T-helper 2 cell treated with Interferon-gamma antibody and Interleukin-4, amounts not matched to agents 100 ng/mL and 5 ng/mL, for 36 hours (primary cell): Measurements from ENCODE around the gene ATXN7L1. TPM values are rescaled to one million over a fixed set of nuclear protein-coding genes. Genes with fewer than 3 reads are reported as not detected.

Experiments
- intact Hi-C: fragments of 100-400 bp; cut with micrococcal nuclease; formaldehyde crosslinking; loops from one replicate; pipeline ENCODE4 v1.15.1; 2023
- total RNA-seq: library from RNA; stranded (reverse); gene quantifications from 2 replicates; pipeline ENCODE4 v1.2.3, GENCODE V29; 2022

ATXN7L1 gene
- total RNA-seq: 21.6 and 23.1 TPM in 2 replicates

DNA sequence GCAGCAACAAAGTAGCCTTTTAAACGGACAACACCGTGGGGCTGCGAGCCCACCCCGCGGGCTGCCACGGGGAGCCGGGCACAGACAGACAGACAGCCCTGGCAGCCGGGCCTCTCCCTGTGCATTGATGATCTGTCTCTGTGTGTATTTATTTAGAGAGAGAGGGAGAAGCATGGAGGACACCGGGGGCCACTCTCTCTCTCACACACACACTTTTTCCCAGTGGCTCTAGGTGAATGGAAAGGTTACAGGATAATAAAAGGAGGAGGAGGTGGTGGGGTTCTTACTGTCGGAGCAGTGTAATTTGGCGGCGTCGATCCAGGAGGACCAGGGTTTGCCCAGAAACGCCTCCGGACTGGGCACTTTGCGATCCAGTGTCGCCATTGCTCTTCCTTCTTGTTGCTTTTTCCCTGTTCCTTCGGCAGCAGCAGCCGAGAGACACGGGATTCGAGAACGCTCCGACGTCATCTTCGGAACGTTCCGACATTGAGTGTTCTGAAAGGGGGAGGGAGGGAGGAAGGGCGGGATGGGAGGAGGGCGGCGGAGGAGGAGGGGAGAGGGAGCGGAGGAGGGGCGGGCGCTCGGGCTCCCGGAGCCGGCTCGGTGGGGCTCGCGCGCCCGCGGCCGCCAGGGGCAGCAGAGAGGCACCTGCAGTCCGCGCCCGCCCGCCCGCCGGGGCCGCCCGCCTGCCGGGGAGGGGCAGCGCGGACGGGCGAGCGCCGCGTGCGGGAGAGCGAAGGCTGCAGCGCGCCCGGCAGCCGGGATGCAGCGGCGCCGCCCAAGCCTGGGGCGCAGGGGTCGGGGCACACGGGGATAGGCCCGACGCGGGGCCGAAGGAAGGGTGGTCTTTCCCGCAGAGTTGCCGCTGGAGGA is at the start of gene ATXN7L1:
Gene ATXN7L1 (minus strand): TSS at position 509 of the 873 bp plus-strand sequence. CDS start 41 bp downstream, at position 468.
- intact Hi-C loops: loop anchor here (1.0 to 10.0 kb wide), 9 partner anchors 27 to 248 kb away; no protein-coding TSS in a partner anchor

- intact Hi-C loops: loop anchor here (5.0 to 10.0 kb wide), 2 partner anchors 99 to 226 kb away; no protein-coding TSS in a partner anchor
Measured at GRCh38 chr7:105926131-105926530, 49.7 kb upstream of the ATXN7L1 start.

DNA sequence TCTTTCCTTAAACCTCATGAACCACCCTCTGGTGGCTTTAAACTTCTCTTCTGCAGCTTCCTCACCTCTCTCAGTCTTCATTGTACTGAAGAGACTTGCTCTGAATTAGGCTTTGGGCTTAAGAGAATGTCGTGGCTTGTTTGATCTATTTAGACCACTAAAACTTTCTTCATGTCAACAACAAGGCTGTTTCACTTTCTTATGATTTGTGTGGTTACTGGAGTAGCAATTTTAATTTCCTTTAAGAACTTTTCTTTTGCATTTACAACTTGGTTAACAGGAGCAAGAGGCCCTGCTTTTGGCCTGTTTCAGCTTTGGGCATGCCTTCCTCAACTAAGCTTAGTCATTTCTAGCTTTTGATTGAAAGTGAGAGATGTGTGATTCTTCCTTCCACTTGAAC is 48.5 kb upstream of the ATXN7L1 start:
- intact Hi-C loops: loop anchor here (1.0 to 10.0 kb wide), 6 partner anchors 34 to 248 kb away; partner anchors contain the start of gene ATXN7L1

DNA sequence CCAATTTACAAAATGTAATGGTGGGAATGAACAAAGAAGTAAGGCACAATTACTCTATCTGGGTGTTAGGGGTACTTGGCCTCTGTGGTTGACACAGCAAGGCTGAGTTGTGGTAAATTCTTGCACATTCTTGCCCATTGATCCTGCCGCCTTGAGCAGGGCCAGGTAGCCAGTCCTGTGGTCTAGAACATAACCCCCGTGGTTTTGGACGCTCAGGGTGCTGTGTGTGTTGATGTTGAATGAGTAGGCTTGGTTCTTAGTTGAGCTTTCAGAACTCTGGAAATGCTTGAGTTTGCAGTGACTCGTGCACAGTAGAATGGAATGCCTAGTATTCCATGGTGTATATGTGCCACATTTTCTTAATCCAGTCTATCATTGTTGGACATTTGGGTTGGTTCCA is 44.4 kb upstream of the ATXN7L1 start:
- intact Hi-C loops: loop anchor here (10.0 kb wide), 1 partner anchor 104 kb away; no protein-coding TSS in a partner anchor

- intact Hi-C loops: no loop called here
Measured at GRCh38 chr7:105917659-105918058, 41.3 kb upstream of the ATXN7L1 start.

- intact Hi-C loops: no loop called here
Measured at GRCh38 chr7:105916603-105917002, 40.2 kb upstream of the ATXN7L1 start.

GRCh38 chr7:105913947-105914346 is 37.5 kb upstream of the ATXN7L1 start:
- intact Hi-C loops: no loop called here

GRCh38 chr7:105911961-105912575 is 35.7 kb upstream of the ATXN7L1 start:
- intact Hi-C loops: no loop called here

DNA sequence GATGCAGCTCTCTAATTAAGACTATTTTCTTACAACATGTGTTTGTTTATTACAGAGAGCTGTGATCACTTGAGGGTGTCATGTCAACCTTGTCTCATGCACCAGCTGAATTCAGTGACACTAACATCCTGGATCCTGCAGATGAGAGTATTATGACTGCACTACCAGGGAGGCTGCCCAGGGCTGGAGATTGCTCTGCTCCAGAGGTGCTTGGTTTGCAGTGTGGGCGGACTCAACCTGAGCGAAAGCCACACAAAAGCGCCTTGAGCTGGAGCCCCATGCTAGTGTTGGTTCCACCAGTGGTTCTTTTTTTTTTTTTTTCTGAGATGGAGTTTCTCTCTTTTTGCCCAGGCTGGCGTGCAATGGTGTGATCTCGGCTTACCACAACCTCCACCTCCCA is 33.8 kb upstream of the ATXN7L1 start:
- intact Hi-C loops: no loop called here

- intact Hi-C loops: no loop called here
Measured at GRCh38 chr7:105909742-105910141, 33.3 kb upstream of the ATXN7L1 start.

- intact Hi-C loops: no loop called here
Measured at GRCh38 chr7:105907129-105907846, 30.9 kb upstream of the ATXN7L1 start.

GRCh38 chr7:105906695-105907094 is 30.3 kb upstream of the ATXN7L1 start:
- intact Hi-C loops: no loop called here

DNA sequence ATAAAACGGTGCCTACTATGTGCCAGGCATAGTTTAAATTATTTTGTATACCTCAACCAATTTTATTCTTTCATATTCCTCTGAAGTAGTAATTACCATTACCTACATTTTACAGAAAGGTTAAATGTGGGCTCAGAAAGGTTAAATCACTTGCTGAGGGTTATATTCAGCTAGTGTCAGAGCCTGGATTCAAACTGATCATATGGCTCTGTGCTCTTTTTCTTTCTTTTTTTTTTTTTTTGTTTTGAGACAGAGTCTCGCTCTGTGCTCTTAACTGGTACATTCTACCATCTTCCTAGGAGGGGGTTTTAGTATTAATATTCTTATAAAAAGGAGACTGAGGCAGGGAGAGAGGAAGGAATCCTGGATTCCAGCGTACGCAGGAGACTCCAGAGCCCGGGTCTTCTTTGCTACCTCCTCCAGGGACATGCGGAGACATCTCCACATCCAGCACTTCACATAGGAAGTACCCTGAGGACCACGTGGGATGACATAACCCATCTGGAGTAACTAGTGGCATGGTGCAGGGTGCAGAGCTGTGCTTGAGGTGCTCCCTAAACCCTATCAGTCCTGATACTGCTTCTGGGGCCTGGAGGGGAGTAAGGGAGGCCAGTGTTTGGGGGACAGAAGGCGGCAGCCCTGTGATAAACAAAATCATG is 29.6 kb upstream of the ATXN7L1 start:
- intact Hi-C loops: no loop called here

DNA sequence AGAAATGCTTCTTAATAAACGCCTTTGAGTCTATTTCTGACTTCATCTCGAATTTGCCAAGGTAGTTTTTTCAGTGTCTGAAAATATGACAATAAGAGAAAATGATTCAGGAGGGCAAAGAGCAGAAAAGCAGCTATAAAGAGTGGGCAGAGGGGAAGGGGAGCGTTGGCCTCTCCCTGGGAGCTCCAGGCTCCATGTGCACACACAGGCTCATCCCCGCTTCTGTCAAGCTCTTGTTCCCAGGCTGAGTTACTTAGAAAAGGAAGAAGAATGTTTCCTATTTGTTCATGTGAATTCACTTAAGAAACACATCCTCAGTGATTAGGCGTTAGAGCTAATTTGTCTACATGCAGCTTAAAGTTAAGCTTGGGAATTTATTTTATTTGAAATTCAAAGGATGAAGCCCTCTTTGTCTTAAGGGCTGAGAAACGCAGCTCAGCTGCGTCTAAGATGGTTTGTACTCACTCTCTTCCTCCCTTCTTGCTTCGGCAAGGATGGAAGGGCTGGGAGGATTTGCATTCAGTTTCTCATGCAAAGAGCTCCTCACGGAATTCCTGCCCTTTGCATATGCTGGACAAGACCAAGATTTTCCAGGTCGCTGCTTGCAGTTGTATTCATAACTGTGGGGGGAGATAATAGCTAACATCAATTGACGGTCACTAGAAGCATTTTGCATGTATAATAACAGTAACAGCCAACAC is 29.0 kb upstream of the ATXN7L1 start:
- intact Hi-C loops: no loop called here

DNA sequence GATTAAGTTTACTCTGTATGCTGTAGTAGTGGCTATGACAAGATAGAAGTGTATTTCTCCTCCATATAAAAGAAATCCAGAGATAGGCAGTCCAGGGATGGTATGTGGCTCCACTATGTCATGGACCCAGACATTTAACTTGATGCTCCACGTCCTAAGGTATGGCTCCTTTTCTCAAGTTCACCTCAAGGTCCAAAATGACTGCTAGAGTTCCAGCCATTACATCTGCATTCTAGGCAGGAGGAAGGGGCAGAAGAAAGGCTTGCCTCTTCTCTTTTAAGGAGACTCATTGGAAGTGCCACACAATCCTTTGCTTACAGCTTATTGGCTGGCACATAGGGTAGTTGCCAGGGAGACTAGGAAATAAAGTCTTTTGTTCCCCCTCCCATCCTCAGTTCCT is 27.7 kb upstream of the ATXN7L1 start:
- intact Hi-C loops: no loop called here

DNA sequence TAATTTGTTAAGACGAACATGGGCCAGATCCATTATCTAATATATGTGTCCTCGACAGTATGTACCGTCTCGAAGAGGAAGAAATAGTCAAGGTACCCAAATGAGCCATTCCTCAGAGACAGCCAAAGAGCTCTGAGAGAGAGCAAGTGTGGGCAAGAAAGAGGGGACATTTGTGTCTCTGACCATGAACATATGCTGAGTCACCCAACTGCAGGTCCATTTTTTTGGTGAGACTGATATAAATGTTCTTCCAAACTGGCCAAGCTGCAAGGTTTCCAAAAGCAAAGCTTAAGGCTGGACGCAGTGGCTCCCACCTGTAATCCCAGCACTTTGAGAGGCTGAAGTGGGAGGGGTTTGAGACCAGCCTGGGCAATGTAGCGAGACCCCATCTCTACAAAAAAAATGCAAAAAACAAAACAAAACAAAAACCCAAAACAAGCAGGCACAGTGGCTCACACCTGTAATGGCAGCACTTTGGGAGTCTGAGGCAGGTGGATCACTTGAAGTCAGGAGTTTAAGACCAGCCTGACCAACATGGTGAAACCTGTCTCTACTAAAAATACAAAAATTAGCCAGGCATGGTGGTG is 26.0 kb upstream of the ATXN7L1 start:
- intact Hi-C loops: no loop called here

GRCh38 chr7:105897999-105898398 is 21.6 kb upstream of the ATXN7L1 start:
- intact Hi-C loops: no loop called here

- intact Hi-C loops: no loop called here
Measured at GRCh38 chr7:105896407-105896911, 20.1 kb upstream of the ATXN7L1 start.

- intact Hi-C loops: no loop called here
Measured at GRCh38 chr7:105894131-105894530, 17.7 kb upstream of the ATXN7L1 start.

DNA sequence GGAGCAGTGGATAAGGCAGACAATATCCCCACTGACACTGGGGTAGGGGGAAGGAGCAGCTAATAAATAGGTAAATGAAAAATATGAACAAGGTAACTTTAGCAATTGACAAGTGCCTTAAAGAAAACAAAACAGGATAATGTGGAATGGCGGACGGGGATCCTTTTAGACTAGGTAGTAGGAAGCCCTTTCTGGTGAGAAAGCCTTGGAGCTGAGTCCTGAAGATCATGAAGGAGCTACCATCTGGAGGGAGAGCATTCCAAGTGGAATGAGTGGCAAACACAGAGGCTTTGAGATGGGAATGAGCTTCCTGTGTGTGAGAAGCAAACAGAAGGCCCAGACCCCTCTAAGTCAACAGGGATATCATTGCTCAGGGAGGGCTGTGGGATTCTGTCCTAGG is 16.0 kb upstream of the ATXN7L1 start:
- intact Hi-C loops: no loop called here
